ENCODE measurements around the gene PPDPF.

The PPDPF gene

DNA sequence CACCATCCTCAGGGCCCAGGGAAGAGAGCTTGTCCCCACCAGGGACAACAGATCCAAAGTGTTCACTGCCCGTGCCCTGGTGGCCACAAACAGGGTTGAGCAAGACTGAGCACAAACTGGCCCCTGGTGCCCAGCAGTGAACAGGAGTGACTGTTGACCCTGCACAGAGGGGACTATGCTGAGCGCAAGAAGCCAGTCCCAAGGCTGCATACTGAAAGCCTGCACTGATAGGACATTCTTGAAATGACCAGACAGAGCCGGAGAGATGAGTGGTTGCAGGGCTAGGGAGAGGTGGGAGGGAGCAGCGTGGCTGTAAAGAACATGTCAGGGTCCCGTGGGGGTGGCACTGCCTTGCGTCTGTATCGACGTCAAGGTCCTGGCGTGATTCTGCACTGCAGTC lies 30.5 kb downstream of the PPDPF start (continued):
- no peak for TF ChIP-seq ZNF8 (CRISPR knock-in tag; IDR thresholded peaks at IDR 0.05)
- TF ChIP-seq GLIS3 (CRISPR knock-in tag; IDR thresholded peaks at IDR 0.05), result no peak
- no peak for TF ChIP-seq ESRRG (CRISPR knock-in tag; IDR thresholded peaks at IDR 0.05)
- TF ChIP-seq CSDC2 (CRISPR knock-in tag; IDR thresholded peaks at IDR 0.05), result no peak
- no peak for TF ChIP-seq TCF4 (CRISPR knock-in tag; IDR thresholded peaks at IDR 0.05; ENCODE audit: borderline replicate concordance)
- TF ChIP-seq ZNF70 (CRISPR knock-in tag; IDR thresholded peaks at IDR 0.05), result no peak
- no peak for TF ChIP-seq ZC3H10 (CRISPR knock-in tag; IDR thresholded peaks at IDR 0.05)
- no peak for TF ChIP-seq ZFP30 (CRISPR knock-in tag; IDR thresholded peaks at IDR 0.05)
- TF ChIP-seq TOX (CRISPR knock-in tag; IDR thresholded peaks at IDR 0.05; ENCODE audit: borderline replicate concordance), result no peak
- no peak for TF ChIP-seq BACH2 (CRISPR knock-in tag; IDR thresholded peaks at IDR 0.05; ENCODE audit: borderline replicate concordance)
- TF ChIP-seq CREB5 (CRISPR knock-in tag; IDR thresholded peaks at IDR 0.05; ENCODE audit: low read depth), result no peak

- TF ChIP-seq ISL1 (CRISPR knock-in tag; IDR thresholded peaks at IDR 0.05) (no peak), TOX (CRISPR knock-in tag; IDR thresholded peaks at IDR 0.05; ENCODE audit: borderline replicate concordance) (no peak), TCF4 (CRISPR knock-in tag; IDR thresholded peaks at IDR 0.05; ENCODE audit: borderline replicate concordance) (no peak), OSR1 (CRISPR knock-in tag; IDR thresholded peaks at IDR 0.05) (no peak), ZNF70 (CRISPR knock-in tag; IDR thresholded peaks at IDR 0.05) (no peak), ZFP30 (CRISPR knock-in tag; IDR thresholded peaks at IDR 0.05) (no peak), PPARA (CRISPR knock-in tag; IDR thresholded peaks at IDR 0.05; ENCODE audit: borderline replicate concordance) (no peak), POU6F1 (CRISPR knock-in tag; IDR thresholded peaks at IDR 0.05; ENCODE audit: borderline replicate concordance, low read depth) (no peak), SNAI2 (CRISPR knock-in tag; IDR thresholded peaks at IDR 0.05) (no peak), ZC3H10 (CRISPR knock-in tag; IDR thresholded peaks at IDR 0.05) (no peak), PATZ1 (CRISPR knock-in tag; IDR thresholded peaks at IDR 0.05; ENCODE audit: borderline replicate concordance) (no peak), CSRNP3 (CRISPR knock-in tag; IDR thresholded peaks at IDR 0.05) (no peak)
- TF ChIP-seq, protein P1, sequence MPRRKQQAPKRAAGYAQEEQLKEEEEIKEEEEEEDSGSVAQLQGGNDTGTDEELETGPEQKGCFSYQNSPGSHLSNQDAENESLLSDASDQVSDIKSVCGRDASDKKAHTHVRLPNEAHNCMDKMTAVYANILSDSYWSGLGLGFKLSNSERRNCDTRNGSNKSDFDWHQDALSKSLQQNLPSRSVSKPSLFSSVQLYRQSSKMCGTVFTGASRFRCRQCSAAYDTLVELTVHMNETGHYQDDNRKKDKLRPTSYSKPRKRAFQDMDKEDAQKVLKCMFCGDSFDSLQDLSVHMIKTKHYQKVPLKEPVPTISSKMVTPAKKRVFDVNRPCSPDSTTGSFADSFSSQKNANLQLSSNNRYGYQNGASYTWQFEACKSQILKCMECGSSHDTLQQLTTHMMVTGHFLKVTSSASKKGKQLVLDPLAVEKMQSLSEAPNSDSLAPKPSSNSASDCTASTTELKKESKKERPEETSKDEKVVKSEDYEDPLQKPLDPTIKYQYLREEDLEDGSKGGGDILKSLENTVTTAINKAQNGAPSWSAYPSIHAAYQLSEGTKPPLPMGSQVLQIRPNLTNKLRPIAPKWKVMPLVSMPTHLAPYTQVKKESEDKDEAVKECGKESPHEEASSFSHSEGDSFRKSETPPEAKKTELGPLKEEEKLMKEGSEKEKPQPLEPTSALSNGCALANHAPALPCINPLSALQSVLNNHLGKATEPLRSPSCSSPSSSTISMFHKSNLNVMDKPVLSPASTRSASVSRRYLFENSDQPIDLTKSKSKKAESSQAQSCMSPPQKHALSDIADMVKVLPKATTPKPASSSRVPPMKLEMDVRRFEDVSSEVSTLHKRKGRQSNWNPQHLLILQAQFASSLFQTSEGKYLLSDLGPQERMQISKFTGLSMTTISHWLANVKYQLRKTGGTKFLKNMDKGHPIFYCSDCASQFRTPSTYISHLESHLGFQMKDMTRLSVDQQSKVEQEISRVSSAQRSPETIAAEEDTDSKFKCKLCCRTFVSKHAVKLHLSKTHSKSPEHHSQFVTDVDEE (CRISPR knock-in tag; IDR thresholded peaks at IDR 0.05), result no peak
- no peak for ATAC-seq
Measured at GRCh38 chr20:63552481-63553249, 32.1 kb downstream of the PPDPF start.

DNA sequence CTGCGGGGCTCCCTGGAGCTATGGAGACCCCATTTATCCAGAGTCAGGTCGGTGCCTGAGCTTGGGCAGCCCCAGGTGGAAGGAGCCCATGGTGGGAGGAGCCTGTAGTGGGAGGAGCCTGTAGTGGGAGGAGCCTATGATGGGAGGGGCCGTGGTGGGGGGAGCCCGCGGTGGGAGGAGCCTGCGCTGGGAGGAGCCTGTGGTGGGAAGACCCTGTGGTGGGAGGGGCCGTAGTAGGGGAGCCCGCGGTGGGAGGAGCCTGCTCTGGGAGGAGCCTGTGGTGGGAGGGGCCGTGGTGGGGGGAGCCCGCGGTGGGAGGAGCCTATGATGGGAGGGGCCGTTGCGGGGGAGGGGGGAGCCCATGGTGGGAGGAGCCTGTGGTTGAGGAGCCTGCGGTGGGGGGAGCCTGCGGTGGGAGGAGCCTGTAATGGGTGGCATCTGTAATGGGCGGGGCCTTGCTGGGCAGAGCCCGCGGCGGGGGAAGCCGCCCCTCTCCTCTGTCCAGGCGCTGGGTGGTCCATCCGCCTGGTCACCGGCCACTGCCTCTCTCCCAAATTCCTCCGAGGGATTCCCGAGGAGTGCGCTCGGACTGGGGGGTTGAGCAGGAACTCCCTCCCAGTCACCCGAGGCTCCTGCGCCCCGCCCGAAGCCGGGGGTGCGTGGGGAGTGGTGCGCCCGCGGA lies 32.8 kb downstream of the PPDPF start:
- ATAC-seq, result peak; percentile 81
- 0 out of 2 replicates have a peak, but pooled peaks have one; percentile 30 for TF ChIP-seq GLIS3 (CRISPR knock-in tag; IDR thresholded peaks at IDR 0.05)
- no peak for TF ChIP-seq CREB5 (CRISPR knock-in tag; IDR thresholded peaks at IDR 0.05; ENCODE audit: low read depth)
